H1 (cell line): ENCODE data around the gene PPP1R14B. TPM values are rescaled to one million over a fixed set of nuclear protein-coding genes. Genes with fewer than 3 reads are reported as not detected.

Source experiments
- CTCF ChIA-PET: fragments of 300-600 bp; sonication (Branson Sonifier 250); formaldehyde crosslinking; loops from one replicate; lab custom pipeline; 2021; ENCODE audit not compliant: partially characterized antibody; lab: Charles Lee
- POLR2A ChIA-PET: fragments of 300-600 bp; sonication (Branson Sonifier 250); formaldehyde crosslinking; loops from one replicate; lab custom pipeline; 2021; ENCODE audit warnings: inconsistent platforms; ENCODE audit not compliant: partially characterized antibody; lab: Charles Lee
- DNase-seq, 2 experiments: peaks; one replicate each; pipeline versions ENCODE4 v3.0.0 to v3.0.0-alpha.2; 2010 to 2022; ENCODE audit warnings: low spot score in 2 of 2, low read depth in 1 of 2, mixed read lengths in 1 of 2
- FAIRE-seq: peaks from 2 replicates; lab custom pipeline; 2011; peaks lifted over from hg19 to GRCh38; lab: Jason Lieb, UNC
- H2AFZ ChIP-seq: 2 replicates; pipeline ENCODE4 v1.8.1; 2012; ENCODE audit warnings: low read length, inconsistent platforms
- H2AK5ac ChIP-seq: 2 replicates; pipeline ENCODE4 v1.6.1; 2013; ENCODE audit warnings: low read depth, low read length
- H2BK120ac ChIP-seq: replicated peaks from 2 replicates; pipeline ENCODE3; 2013; ENCODE audit warnings: low read depth, low read length, inconsistent platforms
- H2BK12ac ChIP-seq: 2 replicates; pipeline ENCODE4 v1.6.1; 2013; ENCODE audit warnings: low read depth, low read length
- H2BK15ac ChIP-seq: 2 replicates; pipeline ENCODE4 v1.6.1; 2013; ENCODE audit warnings: low read length
- H2BK20ac ChIP-seq: 2 replicates; pipeline ENCODE4 v1.6.1; 2013; ENCODE audit warnings: low read length
- H2BK5ac ChIP-seq: 2 replicates; pipeline ENCODE4 v1.6.1; 2013; ENCODE audit warnings: low read depth, low read length
- H3K14ac ChIP-seq: 2 replicates; pipeline ENCODE4 v1.6.1; 2013; ENCODE audit warnings: inconsistent platforms; ENCODE audit not compliant: insufficient read length
- H3K18ac ChIP-seq: 2 replicates; pipeline ENCODE4 v1.6.1; 2013; ENCODE audit warnings: low read length; ENCODE audit errors: extremely low read depth
- H3K23ac ChIP-seq: 2 replicates; pipeline ENCODE4 v1.6.1; 2013; ENCODE audit warnings: inconsistent platforms; ENCODE audit not compliant: insufficient read length
- H3K23me2 ChIP-seq: 2 replicates; pipeline ENCODE4 v1.6.1; 2013; ENCODE audit warnings: low read depth, low read length
- H3K27ac ChIP-seq: 2 replicates; pipeline ENCODE4 v1.6.1; 2011; ENCODE audit warnings: low read depth, low read length, inconsistent platforms
- H3K27me3 ChIP-seq, 4 experiments: replicated peaks in 1 of 4; 1 replicate in 1 of 4; 2 replicates in 3 of 4; pipeline versions ENCODE4 v1.6.1 to v1.8.1; 2011 to 2013; ENCODE audit warnings: low read length in 3 of 4, mild to moderate bottlenecking in 3 of 4, inconsistent platforms in 2 of 4, mixed read lengths in 2 of 4, moderate library complexity in 1 of 4; ENCODE audit not compliant: control insufficient read depth in 3 of 4, insufficient read depth in 3 of 4; ENCODE audit errors: extremely low read depth in 1 of 4
- H3K36me3 ChIP-seq, 4 experiments: 2 replicates each; pipeline versions ENCODE4 v1.6.1 to v1.8.1; 2011 to 2013; ENCODE audit warnings: mild to moderate bottlenecking in 4 of 4, low read length in 3 of 4, moderate library complexity in 2 of 4, control low read depth in 1 of 4, inconsistent platforms in 1 of 4; ENCODE audit not compliant: insufficient read depth in 4 of 4, control insufficient read depth in 2 of 4
- H3K4ac ChIP-seq: replicated peaks from 2 replicates; pipeline ENCODE3; 2013; ENCODE audit warnings: low read length, low read depth, mixed read lengths, inconsistent platforms; ENCODE audit not compliant: insufficient read length
- H3K4me1 ChIP-seq, 4 experiments: replicated peaks in 1 of 4; 1 replicate in 1 of 4; 2 replicates in 3 of 4; pipeline versions ENCODE4 v1.6.1 to v1.8.1; 2011 to 2013; ENCODE audit warnings: low read length in 3 of 4, inconsistent platforms in 2 of 4, mixed read lengths in 1 of 4; ENCODE audit not compliant: insufficient read depth in 4 of 4, control insufficient read depth in 3 of 4
- H3K4me2 ChIP-seq, 2 experiments: 2 replicates each; pipeline versions ENCODE4 v1.6.1 to v1.8.1; 2011 to 2013; ENCODE audit warnings: low read depth in 2 of 2, low read length in 2 of 2, control low read depth in 1 of 2, inconsistent platforms in 1 of 2, mild to moderate bottlenecking in 1 of 2; ENCODE audit not compliant: insufficient read depth in 1 of 2
- H3K4me3 ChIP-seq, 4 experiments: fragments of 200-600, 300-600 bp in 1 of 4; sonication (generic), shearing (Covaris generic), sonication (Bioruptor Twin) in 1 of 4; 2 replicates each; pipeline versions ENCODE4 v1.5.1 to v1.8.1; 2011 to 2016; ENCODE audit warnings: low read length in 4 of 4, low read depth in 3 of 4, control low read depth in 2 of 4, inconsistent platforms in 2 of 4, mild to moderate bottlenecking in 2 of 4, mixed read lengths in 1 of 4, moderate library complexity in 1 of 4; ENCODE audit not compliant: insufficient read depth in 2 of 4; ENCODE audit errors: extremely low read depth in 1 of 4
- H3K56ac ChIP-seq: replicated peaks from 2 replicates; pipeline ENCODE3; 2013; ENCODE audit warnings: low read depth, mild to moderate bottlenecking, mixed read lengths, low read length, inconsistent platforms; ENCODE audit not compliant: insufficient read length
- H3K79me1 ChIP-seq: 2 replicates; pipeline ENCODE4 v1.6.1; 2013; ENCODE audit warnings: low read depth, low read length, control low read depth
- H3K79me2 ChIP-seq, 2 experiments: 2 replicates each; pipeline versions ENCODE4 v1.6.1 to v1.8.1; 2012 to 2013; ENCODE audit warnings: low read length in 2 of 2, mild to moderate bottlenecking in 2 of 2, inconsistent platforms in 1 of 2; ENCODE audit not compliant: insufficient read depth in 2 of 2, control insufficient read depth in 1 of 2
- H3K9ac ChIP-seq, 4 experiments: replicated peaks in 1 of 4; 1 replicate in 1 of 4; 2 replicates in 3 of 4; pipeline versions ENCODE4 v1.6.1 to v1.8.1; 2011 to 2013; ENCODE audit warnings: low read depth in 3 of 4, low read length in 3 of 4, control low read depth in 2 of 4, mild to moderate bottlenecking in 2 of 4, moderate library complexity in 2 of 4, inconsistent platforms in 1 of 4; ENCODE audit errors: extremely low read depth in 1 of 4
- H3K9me3 ChIP-seq, 2 experiments: 2 replicates each; pipeline versions ENCODE4 v1.6.1 to v1.8.1; 2012 to 2013; ENCODE audit warnings: mild to moderate bottlenecking in 2 of 2, moderate library complexity in 2 of 2, control low read depth in 1 of 2, inconsistent platforms in 1 of 2, low read depth in 1 of 2, low read length in 1 of 2, mixed read lengths in 1 of 2; ENCODE audit not compliant: insufficient read depth in 2 of 2
- H4K20me1 ChIP-seq, 2 experiments: replicated peaks in 1 of 2; 2 replicates each; pipeline versions ENCODE3 to v1.8.1; 2011 to 2013; ENCODE audit warnings: inconsistent platforms in 2 of 2, low read length in 2 of 2, mild to moderate bottlenecking in 1 of 2; ENCODE audit not compliant: insufficient read depth in 2 of 2, control insufficient read depth in 1 of 2
- H4K5ac ChIP-seq: 2 replicates; pipeline ENCODE4 v1.6.1; 2013; ENCODE audit warnings: low read length, low read depth, mixed read lengths, inconsistent platforms; ENCODE audit not compliant: insufficient read length
- H4K8ac ChIP-seq: 2 replicates; pipeline ENCODE4 v1.8.0; 2013; ENCODE audit warnings: mild to moderate bottlenecking, moderate library complexity, low read length, inconsistent platforms; ENCODE audit not compliant: insufficient read depth; ENCODE audit errors: extremely low read depth
- H4K91ac ChIP-seq: replicated peaks from 2 replicates; pipeline ENCODE3; 2013; ENCODE audit warnings: low read length, mixed read lengths, inconsistent platforms; ENCODE audit not compliant: insufficient read length
- BRCA1 ChIP-seq: IDR thresholded peaks from 2 replicates; pipeline ENCODE4 v1.6.1; 2012; ENCODE audit warnings: low read depth, low read length, improper control_type of control experiment
- EP300 ChIP-seq, 2 experiments: IDR thresholded peaks; 1 replicate in 1 of 2; 2 replicates in 1 of 2; pipeline ENCODE4 v1.6.1; 2011 to 2012; ENCODE audit warnings: low read depth in 2 of 2, low read length in 2 of 2, mild to moderate bottlenecking in 2 of 2, borderline replicate concordance in 1 of 2, inconsistent platforms in 1 of 2, moderate library complexity in 1 of 2
- JUND ChIP-seq: IDR thresholded peaks from 2 replicates; pipeline ENCODE4 v1.6.1; 2011; ENCODE audit warnings: mild to moderate bottlenecking, improper control_type of control experiment, low read length
- NRF1 ChIP-seq: IDR thresholded peaks from 2 replicates; pipeline ENCODE4 v1.6.1; 2011; ENCODE audit warnings: mild to moderate bottlenecking, low read depth, low read length, improper control_type of control experiment
- PHF8 ChIP-seq: fragments of 200-600 bp; sonication (generic); conservative IDR thresholded peaks from 2 replicates; pipeline ENCODE4 v1.7.1; 2012; ENCODE audit warnings: low read depth, mild to moderate bottlenecking, inconsistent platforms, low read length, moderate library complexity
- RNF2 ChIP-seq: fragments of 200-900, 300-1000 bp; sonication (generic); IDR thresholded peaks from 2 replicates; pipeline ENCODE4 v1.7.1; 2016; ENCODE audit warnings: borderline replicate concordance, low read depth, mild to moderate bottlenecking, antibody characterized with exemption, low read length; ENCODE audit not compliant: poor library complexity, severe bottlenecking; ENCODE audit errors: missing control alignments
- RXRA ChIP-seq: IDR thresholded peaks from 2 replicates; pipeline ENCODE4 v1.6.1; 2011; ENCODE audit warnings: low read depth, mild to moderate bottlenecking, low read length, moderate library complexity; ENCODE audit not compliant: insufficient read depth
- SAP30 ChIP-seq: fragments of 300-600 bp; sonication (generic); IDR thresholded peaks from 2 replicates; pipeline ENCODE4 v1.7.1; 2012; ENCODE audit warnings: low read length, moderate library complexity, mild to moderate bottlenecking, inconsistent platforms; ENCODE audit not compliant: insufficient read depth, insufficient replicate concordance
- SP2 ChIP-seq: IDR thresholded peaks from 2 replicates; pipeline ENCODE4 v1.6.1; 2012; ENCODE audit warnings: mild to moderate bottlenecking, low read length, inconsistent platforms
- TBP ChIP-seq: IDR thresholded peaks from 2 replicates; pipeline ENCODE4 v1.6.1; 2011; ENCODE audit warnings: low read depth, low read length, improper control_type of control experiment
- ZNF274 ChIP-seq: IDR thresholded peaks from 2 replicates; pipeline ENCODE4 v1.7.0; 2012; ENCODE audit warnings: low read length, borderline replicate concordance; ENCODE audit errors: extremely low read depth
- WGBS, 2 experiments: shearing (Covaris generic) in 1 of 2; methylation state at CpG; one replicate each; pipeline versions ENCODE4 v1.1.6 to v1.1.7; 2013 to 2015; ENCODE audit warnings: low lambda C conversion rate in 2 of 2, mixed read lengths in 2 of 2, inconsistent platforms in 1 of 2, low coverage in 1 of 2, missing lambda C conversion rate in 1 of 2; ENCODE audit not compliant: insufficient replicate concordance in 2 of 2, insufficient coverage in 1 of 2, insufficient read length in 1 of 2; ENCODE audit errors: extremely low coverage in 1 of 2, missing lambda C conversion rate in 1 of 2; 5-methylcytosine and 5-hydroxymethylcytosine counted together
- polyA plus RNA-seq, 7 experiments: library from polyadenylated mRNA; depleted of rRNA in 3 of 7; stranded (reverse) in 5 of 7; unstranded in 2 of 7; fragments of >200 nt in 5 of 7; fragments of 200-250 nt in 2 of 7; gene quantifications; 1 replicate in 5 of 7; 2 replicates in 1 of 7; 4 replicates in 1 of 7; pipeline versions ENCODE4 v1.2.1 to v1.2.3, GENCODE V29; 2011 to 2013; ENCODE audit warnings: missing spikeins in 2 of 7, mixed read lengths in 2 of 7
- total RNA-seq: library from RNA; stranded (reverse); fragmentation: NEBNext Ultra II Directional; extraction: Animal tissue kit (Norgen Biotek cat#: 25700); gene quantifications from 2 replicates; pipeline ENCODE4 v1.2.1, GENCODE V29; 2021

PPP1R14B gene
- total and polyA plus RNA-seq, 2 of the 8 experiments (the other 6 are each of a cell fraction or from before 2014, with no cell fraction given), result 265 to 419 TPM

- peaks cover under 1 to 9% of the 10 kb centered on the region in 2 experiments for H4K20me1 ChIP-seq
- H3K27ac ChIP-seq, result no peak overlapping the region
- ChIA-PET POLR2A (interaction anchor here (0.8 to 14.1 kb wide), 11 partner anchors 12 to 92 kb away, joined by 3 to 253 read pairs (median 9); partner anchors contain the start of genes FERMT3, FKBP2, PLCB3 and PPP1R14B), CTCF (interaction anchor here (0.7 to 6.5 kb wide), 10 partner anchors 8 to 79 kb away, joined by 3 to 64 read pairs (median 6); partner anchors contain the start of genes FERMT3 and PLCB3)
- no peak overlapping the region for H3K14ac ChIP-seq
- H3K9me3 ChIP-seq, result no peaks in the 10 kb centered on the region
- peak overlapping the region; percentile 95 for H2BK5ac ChIP-seq
- no peak overlapping the region for H3K9ac ChIP-seq
- no peak overlapping the region for H2BK20ac ChIP-seq
- H2AK5ac ChIP-seq, result no peak overlapping the region
- H2BK15ac ChIP-seq, result peak overlapping the region; percentile 92; the same call in 1 of the 2 replicates
- H2BK12ac ChIP-seq, result no peak overlapping the region
- peak overlapping the region; percentile 96; the same call in 1 of the 2 replicates for H3K18ac ChIP-seq
- no peaks in the 10 kb centered on the region for H3K79me2 ChIP-seq
- no peak overlapping the region for H2BK120ac ChIP-seq
- H4K5ac ChIP-seq, result no peak overlapping the region
- DNase-seq (peak in 1 of 2 experiments; percentile 61), FAIRE-seq (no peak)
- peaks cover 0 to 9% (median 5%) of the 10 kb centered on the region in 4 experiments; a peak in 4 of 8 replicates for H3K36me3 ChIP-seq
- no peak overlapping the region for H3K4ac ChIP-seq
- no peak overlapping the region for H4K8ac ChIP-seq
- no peak overlapping the region for H4K91ac ChIP-seq
- no peak overlapping the region for H2AFZ ChIP-seq
- peaks cover 0 to 23% (median 14%) of the 10 kb centered on the region in 4 experiments; a peak in 6 of 7 replicates for H3K4me1 ChIP-seq
- 81% methylated on average over 22 of the region's 22 CpGs; no CpG with 5 or more reads in 1 of the 2 experiments for WGBS, 2 experiments
- H3K23me2 ChIP-seq, result peaks cover 10% of the 10 kb centered on the region; the same call in 1 of the 2 replicates
- no peak overlapping the region for H3K56ac ChIP-seq
- peak overlapping the region; percentile 63 to 90 (median 84) for H3K4me3 ChIP-seq
- no peaks in the 10 kb centered on the region for H3K27me3 ChIP-seq
- no peaks in the 10 kb centered on the region for H3K79me1 ChIP-seq
- H3K4me2 ChIP-seq, result peak overlapping the region; percentile 72 to 93
- no peak overlapping the region for H3K23ac ChIP-seq
- TF ChIP-seq EP300 (IDR thresholded peaks at IDR 0.05; ENCODE audit: borderline replicate concordance in 1 of 2, low read depth in 2 of 2, low read length in 2 of 2) (no peak), PHF8 (no peak), TBP (no peak), ZNF274 (no peak), RNF2 (no peak), RXRA (no peak), SP2 (no peak), JUND (no peak), NRF1 (no peak), BRCA1 (no peak), SAP30 (no peak)
Measured at GRCh38 chr11:64224891-64225607, 21.7 kb downstream of the PPP1R14B start.
